PFSK-1 (cell line): ENCODE results near the gene PARD3B.

ENCODE experiments used
- POLR2AphosphoS5 ChIP-seq: IDR thresholded peaks from 2 replicates; pipeline ENCODE4 v1.6.1; 2012; ENCODE audit warnings: low read depth, mild to moderate bottlenecking, control low read depth, low read length, moderate library complexity
- SIN3A ChIP-seq: IDR thresholded peaks from 2 replicates; pipeline ENCODE4 v1.6.1; 2012; ENCODE audit warnings: mild to moderate bottlenecking, low read length, moderate library complexity, borderline replicate concordance; ENCODE audit not compliant: insufficient read depth

DNA sequence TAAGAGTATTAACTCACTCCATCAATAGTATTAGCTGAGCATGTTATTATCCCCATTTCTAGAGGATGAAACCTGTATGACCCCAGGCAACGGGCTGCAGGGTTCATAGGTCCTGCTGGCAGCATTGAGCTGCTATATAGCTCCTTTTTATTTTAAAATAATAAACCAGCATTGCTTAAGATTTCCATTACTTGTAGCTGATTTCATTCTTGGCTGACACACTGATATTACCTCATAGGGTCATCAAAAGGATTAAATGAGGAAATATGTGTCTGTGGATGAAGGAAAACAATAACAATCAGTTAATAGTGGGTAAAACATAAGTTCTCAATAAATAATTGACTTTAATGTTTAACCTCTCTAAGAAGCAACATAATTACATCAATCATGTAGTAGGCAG, 1088.7 kb downstream of the PARD3B start:
- TF ChIP-seq POLR2AphosphoS5 = no peak
- no peak for TF ChIP-seq SIN3A
